Heart right ventricle (tissue), 16 donors: ENCODE measurements around the gene RNF11. TPM values are rescaled to one million over a fixed set of nuclear protein-coding genes. Genes with fewer than 3 reads are reported as not detected.

Experiments used
- ATAC-seq, 8 donors: fragments of 200-7000 bp; cut with Tn5 transposase; one replicate each; pipeline ENCODE4 v1.9.1; 2020; ENCODE audit warnings: mild to moderate bottlenecking in 8 of 8, moderate library complexity in 8 of 8, moderate number of reproducible peaks in 1 of 8
- DNase-seq, 2 donors: peaks; one replicate each; pipeline ENCODE4 v3.0.0-alpha.2; 2020
- H3K27ac ChIP-seq, 10 donors: fragments of 200-600 bp; sonication (generic) in 2 of 10; one replicate each; pipeline versions ENCODE4 v1.5.0 to v1.8.0; 2020 to 2022; ENCODE audit warnings: mild to moderate bottlenecking in 3 of 10
- H3K27me3 ChIP-seq, 7 donors: fragments of 200-600 bp; one replicate each; pipeline ENCODE4 v1.8.0; 2021 to 2022; ENCODE audit warnings: mild to moderate bottlenecking in 2 of 7
- H3K36me3 ChIP-seq, 9 donors: fragments of 200-600 bp; sonication (generic) in 1 of 9; one replicate each; pipeline versions ENCODE4 v1.5.0 to v1.8.0; 2020 to 2022; ENCODE audit warnings: mild to moderate bottlenecking in 2 of 9
- H3K4me1 ChIP-seq, 9 donors: fragments of 200-600 bp; sonication (generic) in 1 of 9; one replicate each; pipeline versions ENCODE4 v1.5.0 to v1.8.0; 2020 to 2022; ENCODE audit warnings: mild to moderate bottlenecking in 4 of 9
- H3K4me3 ChIP-seq, 10 donors: fragments of 200-600 bp; sonication (generic) in 2 of 10; one replicate each; pipeline versions ENCODE4 v1.5.0 to v1.8.0; 2020 to 2022; ENCODE audit warnings: mild to moderate bottlenecking in 7 of 10, moderate library complexity in 2 of 10
- H3K9me3 ChIP-seq, 11 donors: fragments of 200-600 bp in 10 of 11; sonication (generic) in 2 of 11; one replicate each; pipeline versions ENCODE4 v1.5.0 to v1.8.0; 2013 to 2022; ENCODE audit warnings: mild to moderate bottlenecking in 2 of 11, control low read depth in 1 of 11, moderate library complexity in 1 of 11
- WGBS, 2 donors: extraction: QIAGEN DNeasy Blood & Tissue Kit; methylation state at CpG; one replicate each; pipeline ENCODE4 v1.1.7; 2013; ENCODE audit warnings: inconsistent platforms in 1 of 2; 5-methylcytosine and 5-hydroxymethylcytosine counted together
- intact Hi-C, 10 donors: fragments of 100-400 bp; cut with DNase I; formaldehyde crosslinking; loops; one replicate each; pipeline versions ENCODE4 v1.11.1 to v1.14.2; 2022
- polyA plus RNA-seq, 2 donors: library from polyadenylated mRNA; stranded (reverse); fragments of 200-250 nt; gene quantifications; one replicate each; pipeline ENCODE4 v1.2.3, GENCODE V29; 2013
- total RNA-seq, 10 donors: library from RNA; stranded (reverse); fragmentation: NEBNext Ultra II Directional in 3 of 10; extraction: Animal tissue kit (Norgen Biotek cat#: 25700) in 3 of 10; gene quantifications; one replicate each; pipeline versions ENCODE4 v1.2.1 to v1.2.4, GENCODE V29; 2021 to 2023
- TF ChIP-seq, protein P1 (sequence below), 9 donors: fragments of 200-600 bp; sonication (generic) in 2 of 9; IDR thresholded peaks; one replicate each; pipeline versions ENCODE4 v1.5.0 to v1.8.0; 2021 to 2022; ENCODE audit warnings: antibody characterized with exemption in 9 of 9, mild to moderate bottlenecking in 5 of 9, moderate library complexity in 1 of 9
- donor health status: Arrhythmogenic right ventricular cardiomyopathy.
- donor health status: ischemic (EF 13 %, LVEDD 7.1; RV severe dilation, severe dysfunction).
- donor health status: healthy with polysubstance abuse.
- donor health status: DM: no; HTN: yes; CAD: no.
- donor health status: DM: no; HTN: no; CAD: no.
- donor health status: ischemic (EF 25% LVEDD 6.9; RV normal size, moderate dysfunction).
- donor health status: ischemic (EF 25% LVEDD 5.7; RV mildly dilated, moderate dysfunction).
- donor health status: healthy.
- donor health status: DM: yes; HTN: yes; CAD: no.
- donor health status: Ischemic cardiomyopathy.
- donor health status: ischemic (EF 35%, LVEDD 5.7; RV mildly dilated, moderate dysfunction).
- donor health status: nonischemic (EF 11% LVEDD 7.7; RV severe dilation, severe dysfunction).
- donor health status: DM: yes; HTN: yes; CAD: no.
- donor health status: PGD.
- donor health status: ischemic (EF 29% LVEDD 5.4; RV normal size, mild dysfunction).
- donor health status: nonischemic (EF 23%, LVEDD 6.1; RV moderate dilation, normal function).

The RNF11 gene
- total and polyA plus RNA-seq, 12 donors: 33.5 to 157 (median 114) TPM

DNA sequence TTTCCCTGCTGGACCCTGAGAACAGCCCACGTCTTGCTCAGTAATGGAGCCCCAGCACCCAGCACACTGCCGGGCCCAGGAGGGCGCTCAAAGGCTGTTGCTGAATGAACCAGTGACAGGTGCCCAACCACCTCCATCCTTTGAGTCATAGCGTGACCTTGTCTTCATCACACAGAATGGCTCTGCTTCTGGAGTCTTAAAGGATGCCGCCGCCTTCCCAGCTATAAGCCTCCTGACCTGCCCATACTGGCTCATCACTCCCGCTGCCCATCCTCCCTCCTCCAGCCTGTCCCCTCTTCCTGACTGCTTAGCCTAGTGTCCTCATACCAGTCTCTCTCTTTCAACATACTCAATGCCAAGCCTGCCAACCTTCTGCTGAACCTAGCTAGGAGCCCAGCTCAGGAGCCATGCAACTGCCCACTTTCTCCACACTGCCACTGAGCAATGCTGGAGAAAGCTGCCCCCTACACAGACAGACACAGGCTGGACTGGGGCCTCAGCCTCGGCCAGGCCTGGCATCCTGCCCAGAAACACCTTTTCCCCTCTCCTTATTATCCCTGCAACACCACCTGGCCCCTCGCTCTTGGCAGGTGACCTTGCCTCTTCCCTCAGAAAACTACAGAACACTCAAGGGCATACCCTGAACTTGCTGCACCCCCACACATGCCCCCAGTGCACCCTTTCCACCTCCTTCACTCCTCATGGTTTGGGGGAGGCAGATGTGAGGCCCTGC, 80.2 kb downstream of the RNF11 start:
- no peaks in the 10 kb centered on the region for H3K9me3 ChIP-seq
- DNase-seq: no peak
- no peak overlapping the region for H3K27ac ChIP-seq
- ATAC-seq: no peak
- peaks cover 0 to 14% (median 0%) of the 10 kb centered on the region in 9 donors for H3K36me3 ChIP-seq
- H3K4me3 ChIP-seq: no peak overlapping the region
- H3K4me1 ChIP-seq: peaks cover 0 to 16% (median 0%) of the 10 kb centered on the region in 9 donors
- no peaks in the 10 kb centered on the region for H3K27me3 ChIP-seq
- TF ChIP-seq, protein P1, sequence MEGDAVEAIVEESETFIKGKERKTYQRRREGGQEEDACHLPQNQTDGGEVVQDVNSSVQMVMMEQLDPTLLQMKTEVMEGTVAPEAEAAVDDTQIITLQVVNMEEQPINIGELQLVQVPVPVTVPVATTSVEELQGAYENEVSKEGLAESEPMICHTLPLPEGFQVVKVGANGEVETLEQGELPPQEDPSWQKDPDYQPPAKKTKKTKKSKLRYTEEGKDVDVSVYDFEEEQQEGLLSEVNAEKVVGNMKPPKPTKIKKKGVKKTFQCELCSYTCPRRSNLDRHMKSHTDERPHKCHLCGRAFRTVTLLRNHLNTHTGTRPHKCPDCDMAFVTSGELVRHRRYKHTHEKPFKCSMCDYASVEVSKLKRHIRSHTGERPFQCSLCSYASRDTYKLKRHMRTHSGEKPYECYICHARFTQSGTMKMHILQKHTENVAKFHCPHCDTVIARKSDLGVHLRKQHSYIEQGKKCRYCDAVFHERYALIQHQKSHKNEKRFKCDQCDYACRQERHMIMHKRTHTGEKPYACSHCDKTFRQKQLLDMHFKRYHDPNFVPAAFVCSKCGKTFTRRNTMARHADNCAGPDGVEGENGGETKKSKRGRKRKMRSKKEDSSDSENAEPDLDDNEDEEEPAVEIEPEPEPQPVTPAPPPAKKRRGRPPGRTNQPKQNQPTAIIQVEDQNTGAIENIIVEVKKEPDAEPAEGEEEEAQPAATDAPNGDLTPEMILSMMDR (IDR thresholded peaks at IDR 0.05): no peak
- 89 to 91% methylated on average over 9 of the region's 9 CpGs for WGBS, 2 donors
- intact Hi-C loops: no loop called here

DNA sequence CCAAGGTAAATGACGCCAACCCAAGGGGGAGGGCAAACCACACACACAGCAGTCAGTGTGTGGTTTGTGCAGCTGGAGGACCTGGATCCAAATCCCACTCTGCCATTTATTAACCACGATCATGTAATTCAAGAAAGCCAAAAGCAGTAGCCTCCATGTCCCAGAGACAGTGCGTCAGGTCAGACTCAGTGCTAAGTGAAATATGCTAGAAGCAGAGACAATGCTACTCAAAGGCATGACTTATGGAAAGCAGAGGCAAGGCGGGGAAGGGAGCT, 80.7 kb downstream of the RNF11 start:
- WGBS, 2 donors: 91 to 92% methylated on average over 4 of the region's 4 CpGs
- H3K27ac ChIP-seq: no peak overlapping the region
- no peak for ATAC-seq
- no peaks in the 10 kb centered on the region for H3K9me3 ChIP-seq
- H3K36me3 ChIP-seq: peaks cover 0 to 9% (median 0%) of the 10 kb centered on the region in 9 donors
- TF ChIP-seq, protein P1 (IDR thresholded peaks at IDR 0.05): no peak
- no peak overlapping the region for H3K4me3 ChIP-seq
- no peaks in the 10 kb centered on the region for H3K27me3 ChIP-seq
- intact Hi-C loops: no loop called here
- no peak for DNase-seq
- H3K4me1 ChIP-seq: peaks cover 0 to 16% (median 0%) of the 10 kb centered on the region in 9 donors

DNA sequence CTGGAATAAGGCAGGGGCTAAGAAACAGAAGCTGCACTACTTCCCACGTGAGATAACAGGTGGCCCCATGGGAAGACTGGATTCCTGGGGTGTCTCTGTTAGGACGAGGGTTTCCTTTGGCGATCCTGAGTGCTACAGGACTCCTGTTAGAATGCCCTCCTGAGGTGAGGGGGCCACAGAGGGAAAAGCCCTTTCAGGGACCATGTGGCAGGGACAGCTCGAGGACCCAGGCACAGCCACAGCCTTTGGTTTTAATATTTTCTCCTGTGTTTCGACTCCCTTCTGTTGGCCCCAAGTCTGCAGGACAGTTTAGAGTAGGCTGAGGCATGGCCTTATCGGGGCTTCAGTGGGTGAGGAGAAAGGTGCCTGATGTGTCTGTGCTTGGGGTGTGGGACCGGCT, 81.7 kb downstream of the RNF11 start:
- TF ChIP-seq, protein P1 (IDR thresholded peaks at IDR 0.05): no peak
- H3K36me3 ChIP-seq: no peaks in the 10 kb centered on the region
- no peak for ATAC-seq
- no peak for DNase-seq
- intact Hi-C loops: no loop called here
- no peaks in the 10 kb centered on the region for H3K27me3 ChIP-seq
- no peak overlapping the region for H3K27ac ChIP-seq
- 87 to 88% methylated on average over 7 of the region's 7 CpGs for WGBS, 2 donors
- H3K4me1 ChIP-seq: peaks cover 0 to 16% (median 0%) of the 10 kb centered on the region in 9 donors
- H3K4me3 ChIP-seq: no peak overlapping the region
- H3K9me3 ChIP-seq: no peaks in the 10 kb centered on the region

DNA sequence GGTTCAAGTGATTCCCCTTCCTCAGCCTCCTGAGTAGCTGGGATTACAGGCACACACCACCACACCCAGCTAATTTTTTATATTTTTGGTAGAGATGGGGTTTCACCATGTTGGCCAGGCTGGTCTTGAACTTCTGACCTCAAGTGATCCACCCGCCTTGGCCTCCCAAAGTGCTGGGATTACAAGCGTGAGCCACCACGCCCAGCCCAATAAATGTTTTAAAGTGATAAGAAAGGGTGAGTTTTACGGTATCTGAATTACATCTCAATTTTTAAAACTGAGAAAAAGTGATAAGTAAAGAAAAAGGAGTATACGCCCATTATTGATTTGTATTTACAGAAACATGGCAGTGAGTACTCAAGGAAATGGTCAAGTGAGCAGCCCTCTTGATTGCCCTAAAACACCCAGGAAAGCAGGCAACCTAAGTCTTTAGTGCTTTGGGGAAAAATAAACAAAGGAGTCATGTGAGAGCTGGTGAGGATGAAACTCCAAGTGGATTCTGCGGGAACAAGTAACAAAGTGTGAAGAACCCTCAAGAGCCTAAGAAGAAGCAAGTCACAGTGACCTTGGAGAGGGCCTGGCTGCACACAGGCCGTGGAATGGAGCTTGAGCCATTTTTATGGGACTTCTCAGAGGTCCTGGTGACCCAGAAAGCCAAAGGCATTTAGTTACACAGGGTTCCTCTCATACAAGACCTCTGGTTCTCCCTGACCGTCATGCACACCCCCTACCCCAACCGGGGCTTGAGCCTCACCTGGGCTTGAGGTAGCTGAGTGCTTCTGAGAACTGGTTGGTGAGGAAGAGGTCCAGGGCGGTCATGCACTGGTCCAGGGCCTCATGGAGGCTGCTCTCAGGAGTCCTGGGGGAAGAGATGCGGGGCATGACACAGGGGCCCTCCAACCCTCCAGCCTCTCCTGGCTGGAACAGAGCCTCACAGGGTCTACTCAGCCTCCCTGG, 85.2 kb downstream of the RNF11 start:
- WGBS, 2 donors: 95 to 96% methylated on average over 11 of the region's 11 CpGs
- Histone ChIP-seq H3K4me1 (peaks cover 0 to 11% (median 4%) of the 10 kb centered on the region in 9 donors), H3K27ac (no peak overlapping the region), H3K9me3 (no peaks in the 10 kb centered on the region), H3K27me3 (no peaks in the 10 kb centered on the region), H3K36me3 (no peaks in the 10 kb centered on the region), H3K4me3 (no peak overlapping the region)
- DNase-seq (no peak), ATAC-seq (no peak)
- TF ChIP-seq, protein P1 (IDR thresholded peaks at IDR 0.05): no peak
- intact Hi-C loops: no loop called here
